Activated T-helper 1 cell treated with anti-CD3 and anti-CD28 coated beads, Interleukin-12 subunit alpha, Interleukin-12 subunit beta, Interleukin-2, Interleukin-4 antibody, amounts not matched to agents 30 ng/mL and 10 ng/mL and 1 ng/mL, durations not matched to agents 14 hours and 24 hours and 36 hours (primary cell): Measurements from ENCODE around the gene SH3TC1. TPM values are rescaled to one million over a fixed set of nuclear protein-coding genes. Genes with fewer than 3 reads are reported as not detected.

Experiments used
- DNase-seq: peaks from one replicate; pipeline ENCODE4 v3.0.0; 2021; ENCODE audit warnings: low spot score
- H3K27ac Mint-ChIP-seq: one replicate; pipeline ENCODE4 v1.8.0; 2021; ENCODE audit warnings: mild to moderate bottlenecking, mixed read lengths
- H3K27me3 Mint-ChIP-seq: one replicate; pipeline ENCODE4 v1.8.0; 2022; ENCODE audit warnings: mild to moderate bottlenecking, moderate library complexity, mixed read lengths; ENCODE audit not compliant: insufficient read depth
- H3K36me3 Mint-ChIP-seq: one replicate; pipeline ENCODE4 v1.8.0; 2021; ENCODE audit warnings: low read depth, mixed read lengths
- H3K4me1 Mint-ChIP-seq: one replicate; pipeline ENCODE4 v1.8.0; 2021; ENCODE audit warnings: low read depth, mixed read lengths
- H3K4me3 Mint-ChIP-seq: one replicate; pipeline ENCODE4 v1.8.0; 2021; ENCODE audit warnings: mild to moderate bottlenecking, moderate library complexity, mixed read lengths
- H3K9me3 Mint-ChIP-seq: one replicate; pipeline ENCODE4 v1.8.0; 2021; ENCODE audit warnings: mixed read lengths
- intact Hi-C: fragments of 100-400 bp; cut with micrococcal nuclease; formaldehyde crosslinking; loops from one replicate; pipeline ENCODE4 v1.15.1; 2024
- total RNA-seq: library from RNA; stranded (reverse); gene quantifications from 2 replicates; pipeline ENCODE4 v1.2.3, GENCODE V29; 2022

The SH3TC1 gene
- total RNA-seq, 1 donor from 2014 or later = 25.4 TPM

DNA sequence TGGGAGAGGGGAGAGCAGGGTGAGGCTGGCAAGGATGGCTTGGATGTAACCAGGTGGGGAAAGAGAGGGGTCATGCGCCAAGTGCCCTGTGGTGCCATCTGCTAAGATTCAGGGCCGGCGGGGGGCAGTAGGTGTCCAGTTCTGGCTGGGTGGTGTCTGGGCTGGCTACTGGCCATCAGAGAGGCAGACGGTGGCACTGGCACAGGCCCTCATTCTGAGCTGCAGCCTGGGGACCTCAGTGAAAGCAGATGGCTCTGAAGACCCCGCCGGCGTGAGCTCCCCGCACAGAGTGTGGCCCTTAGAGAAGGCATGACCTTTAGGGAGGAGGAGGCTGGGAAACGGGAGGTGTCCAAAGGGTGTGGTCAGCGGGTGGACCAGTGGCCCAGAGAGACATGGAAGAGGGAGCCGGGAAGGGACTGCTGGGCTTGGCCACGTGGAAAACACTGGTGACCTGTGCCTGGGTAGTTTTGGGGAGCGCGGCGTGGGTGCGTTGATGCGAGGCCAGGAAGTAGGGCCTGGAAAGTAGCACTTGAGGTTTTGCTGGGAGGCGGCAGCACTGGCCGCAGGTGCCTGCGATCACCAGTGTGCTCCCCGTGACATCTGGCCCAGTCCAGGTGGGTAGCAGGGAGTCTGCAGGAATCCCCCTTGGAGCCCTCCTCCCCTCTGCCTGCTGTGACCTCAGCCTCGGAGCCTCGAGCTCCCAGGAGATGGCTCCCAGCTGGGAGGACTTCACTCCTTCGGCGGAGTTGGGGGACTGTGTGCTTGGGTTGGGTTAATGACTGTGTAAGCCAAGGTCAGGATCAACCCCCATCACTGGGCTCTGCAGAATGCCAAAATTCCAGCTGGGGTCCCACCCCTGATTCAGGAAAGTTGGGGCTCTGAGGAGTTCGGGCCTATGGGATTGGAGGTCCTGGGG is 9.3 kb upstream of the SH3TC1 start:
- Mint-ChIP-seq H3K4me1 (no peaks in the 10 kb centered on the region), H3K9me3 (no peaks in the 10 kb centered on the region), H3K36me3 (no peaks in the 10 kb centered on the region), H3K4me3 (no peak overlapping the region), H3K27me3 (peaks cover 9% of the 10 kb centered on the region), H3K27ac (no peak overlapping the region)
- no peak for DNase-seq
- intact Hi-C loops = no loop called here

DNA sequence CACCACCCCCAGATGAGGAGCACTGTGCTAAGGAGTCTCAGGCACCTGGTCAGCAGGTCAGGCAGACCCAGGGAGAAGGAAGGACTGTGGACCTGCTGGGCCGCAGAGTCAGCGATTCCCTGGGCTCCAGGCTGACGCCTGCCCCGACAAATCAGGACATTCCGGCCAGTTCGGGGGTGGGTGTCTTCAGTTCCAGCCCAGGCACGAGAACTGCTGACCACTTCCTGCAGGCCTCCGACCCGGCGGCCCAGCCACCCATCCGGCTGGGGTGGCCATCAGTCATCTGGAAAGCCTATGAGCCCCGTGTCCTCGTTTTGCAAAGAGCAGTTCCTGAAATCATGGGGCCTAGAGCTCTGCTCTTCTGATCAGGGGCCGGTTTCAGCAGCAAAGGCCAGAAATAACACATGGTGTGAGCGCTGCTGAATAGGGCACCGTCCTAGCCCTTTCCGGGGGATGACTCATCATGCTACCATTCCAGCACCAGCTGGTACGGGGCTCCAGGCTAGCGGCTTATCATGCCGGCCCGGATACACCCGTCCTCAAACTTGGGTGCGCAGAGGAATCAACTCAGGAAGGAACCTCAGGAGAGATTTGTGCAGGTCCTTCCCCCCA is 7.8 kb upstream of the SH3TC1 start:
- intact Hi-C loops = no loop called here
- Mint-ChIP-seq H3K4me3 (no peak overlapping the region), H3K9me3 (no peaks in the 10 kb centered on the region), H3K27me3 (peaks cover 9% of the 10 kb centered on the region), H3K27ac (no peak overlapping the region), H3K4me1 (no peaks in the 10 kb centered on the region), H3K36me3 (no peaks in the 10 kb centered on the region)
- no peak for DNase-seq

DNA sequence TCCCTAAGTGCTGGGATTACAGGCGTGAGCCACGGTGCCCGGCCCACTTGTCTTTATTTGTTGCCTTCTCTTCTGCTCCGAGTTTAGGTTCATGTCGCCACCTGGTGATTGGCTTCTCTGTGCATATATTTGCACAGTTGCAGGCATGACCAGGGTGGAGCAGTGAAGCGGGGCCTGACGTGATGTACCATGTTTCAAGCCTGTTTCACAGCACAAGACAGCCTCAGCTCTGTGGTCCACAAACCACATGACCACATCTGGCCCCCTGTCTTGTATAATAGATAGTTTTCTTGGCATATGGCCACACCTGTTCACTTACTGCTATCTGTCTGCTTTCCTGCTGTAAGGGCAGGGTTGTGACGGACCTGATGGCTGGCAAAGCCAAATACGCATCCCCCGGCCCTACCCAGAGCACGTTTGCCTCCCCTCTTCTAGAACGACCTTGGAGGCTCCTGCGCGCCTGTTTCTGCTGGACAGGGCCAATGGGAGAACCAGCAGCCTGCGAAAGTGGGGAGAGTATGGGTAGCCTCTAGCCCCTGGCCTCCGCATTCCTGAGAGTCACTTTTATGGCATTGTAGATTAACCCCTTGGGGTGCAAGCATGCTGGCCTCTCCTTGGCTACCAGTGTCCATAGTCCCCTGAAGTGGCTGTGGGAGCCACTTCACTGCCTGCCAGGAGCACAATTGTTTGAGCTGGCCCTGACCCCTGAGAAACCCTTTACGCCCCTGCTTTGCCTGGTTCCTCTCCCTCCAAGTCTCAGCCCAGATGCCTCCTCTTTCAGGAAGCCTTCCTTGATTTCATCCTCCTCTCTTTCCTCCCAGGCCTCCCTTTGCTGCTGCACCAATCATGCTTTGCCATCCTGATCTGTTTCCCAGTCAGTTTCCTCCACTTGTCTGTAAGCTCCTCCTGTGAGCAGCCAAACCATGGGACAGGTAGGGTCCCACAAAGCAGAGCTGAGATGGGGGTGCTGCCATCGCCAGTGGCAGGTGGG is 6.0 kb upstream of the SH3TC1 start:
- Mint-ChIP-seq H3K4me1 (peaks cover under 1% of the 10 kb centered on the region), H3K36me3 (no peaks in the 10 kb centered on the region), H3K27ac (no peak overlapping the region), H3K4me3 (no peak overlapping the region), H3K27me3 (peaks cover 10% of the 10 kb centered on the region), H3K9me3 (no peaks in the 10 kb centered on the region)
- intact Hi-C loops = no loop called here
- no peak for DNase-seq

DNA sequence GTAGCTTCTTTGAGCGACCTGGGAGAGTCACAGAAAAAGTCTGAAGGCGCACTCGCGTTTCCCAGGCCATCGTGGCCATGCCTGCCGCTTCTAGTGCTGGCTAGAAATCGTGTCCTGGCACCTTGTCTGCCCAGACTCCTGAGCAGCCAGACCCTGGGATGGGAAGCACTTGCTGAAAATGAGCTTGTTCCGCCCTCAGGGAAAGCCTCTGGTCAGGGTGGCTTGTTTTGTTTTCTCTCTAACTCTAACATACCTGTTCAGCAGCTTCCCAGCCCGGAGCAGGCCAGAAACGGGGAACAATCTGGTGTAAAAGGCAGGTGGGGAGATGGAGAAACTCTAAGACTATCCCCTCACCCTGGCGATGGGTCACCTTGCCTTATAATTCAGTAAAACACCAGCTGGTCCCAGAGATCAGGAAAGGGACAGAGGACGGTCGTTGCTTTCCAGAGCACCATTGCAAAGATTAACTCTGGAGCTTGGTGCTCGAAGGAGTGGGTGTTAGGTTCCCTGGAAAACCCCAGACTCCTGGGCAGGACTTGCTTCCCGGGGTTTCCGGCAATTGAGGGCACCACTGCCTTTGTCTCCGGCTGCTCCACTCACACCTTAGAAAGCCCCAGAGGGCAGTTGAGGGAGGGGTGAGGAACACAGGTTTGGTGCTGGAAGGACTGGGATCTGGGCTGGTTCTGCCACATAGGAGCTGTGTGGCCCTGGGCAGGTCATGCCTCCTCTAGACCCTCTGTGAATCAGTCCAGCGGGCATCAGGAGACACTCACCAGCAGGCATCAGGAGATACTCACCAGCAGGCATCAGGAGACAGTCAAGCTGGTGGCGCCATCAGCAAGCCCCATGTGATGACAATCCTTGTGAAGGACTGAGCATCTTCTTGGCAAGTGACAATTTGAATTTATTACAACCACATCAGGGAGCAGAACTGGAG is 4.5 kb upstream of the SH3TC1 start:
- no peak for DNase-seq
- intact Hi-C loops = no loop called here
- no peak overlapping the region for H3K4me3 Mint-ChIP-seq
- no peaks in the 10 kb centered on the region for H3K9me3 Mint-ChIP-seq
- H3K27ac Mint-ChIP-seq = no peak overlapping the region
- H3K4me1 Mint-ChIP-seq = peaks cover 10% of the 10 kb centered on the region
- H3K36me3 Mint-ChIP-seq = no peaks in the 10 kb centered on the region
- H3K27me3 Mint-ChIP-seq = peaks cover 10% of the 10 kb centered on the region

DNA sequence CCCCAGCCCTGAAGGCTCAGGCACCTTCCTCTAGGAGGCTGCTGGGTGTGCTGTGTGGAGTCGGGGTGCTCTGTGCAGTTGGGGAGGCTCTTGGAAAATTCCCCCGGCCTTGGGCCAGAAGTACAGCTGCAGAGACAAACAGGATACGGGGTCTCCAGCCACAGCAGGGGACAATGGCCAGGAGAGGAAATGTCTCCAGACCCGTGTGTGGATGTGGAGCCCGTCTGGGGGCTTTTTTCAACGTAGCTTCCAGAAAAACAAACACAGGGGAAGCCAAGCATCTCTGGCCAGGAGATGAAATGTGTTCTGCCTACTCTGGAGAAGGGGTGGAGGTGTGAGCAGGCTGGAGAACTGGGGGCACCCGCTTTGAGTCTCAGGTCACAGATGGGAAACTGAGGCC is 3.7 kb upstream of the SH3TC1 start:
- no peak overlapping the region for H3K4me3 Mint-ChIP-seq
- intact Hi-C loops = no loop called here
- H3K27me3 Mint-ChIP-seq = peaks cover 10% of the 10 kb centered on the region
- H3K36me3 Mint-ChIP-seq = no peaks in the 10 kb centered on the region
- DNase-seq = no peak
- no peaks in the 10 kb centered on the region for H3K9me3 Mint-ChIP-seq
- H3K4me1 Mint-ChIP-seq = peaks cover 13% of the 10 kb centered on the region
- no peak overlapping the region for H3K27ac Mint-ChIP-seq

DNA sequence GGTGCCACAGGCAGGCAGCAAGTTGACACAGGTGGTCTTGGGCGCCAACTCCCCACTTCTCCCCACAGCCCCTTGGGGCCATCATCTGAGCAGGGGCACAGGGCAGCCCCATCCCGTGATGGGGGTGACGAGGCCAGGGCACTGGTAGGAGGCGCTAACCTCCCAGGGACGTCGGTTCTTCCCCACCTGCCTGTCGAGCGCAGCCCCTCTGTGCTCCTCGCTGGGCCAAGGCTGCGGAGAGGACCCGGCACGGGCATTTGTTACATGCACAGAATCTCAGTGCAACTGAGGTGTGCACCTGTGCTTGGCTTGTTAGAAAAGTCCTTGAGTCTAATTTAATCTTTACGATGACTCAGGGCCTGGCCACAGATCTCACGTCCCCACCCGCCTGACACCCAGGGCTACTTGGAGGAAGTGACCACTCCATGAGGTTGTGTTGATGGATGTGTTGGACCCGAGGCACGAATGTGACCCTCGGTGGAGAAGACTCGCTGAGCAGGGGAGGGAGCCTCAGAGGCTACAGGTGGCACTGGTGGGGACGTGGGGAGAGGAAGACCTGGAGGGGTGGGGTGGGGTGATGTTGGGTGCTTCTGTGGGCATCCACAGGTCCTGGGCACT is 3.1 kb upstream of the SH3TC1 start:
- intact Hi-C loops = no loop called here
- peaks cover 10% of the 10 kb centered on the region for H3K27me3 Mint-ChIP-seq
- DNase-seq = no peak
- no peak overlapping the region for H3K27ac Mint-ChIP-seq
- no peak overlapping the region for H3K4me3 Mint-ChIP-seq
- H3K9me3 Mint-ChIP-seq = no peaks in the 10 kb centered on the region
- no peaks in the 10 kb centered on the region for H3K36me3 Mint-ChIP-seq
- H3K4me1 Mint-ChIP-seq = peaks cover 19% of the 10 kb centered on the region

DNA sequence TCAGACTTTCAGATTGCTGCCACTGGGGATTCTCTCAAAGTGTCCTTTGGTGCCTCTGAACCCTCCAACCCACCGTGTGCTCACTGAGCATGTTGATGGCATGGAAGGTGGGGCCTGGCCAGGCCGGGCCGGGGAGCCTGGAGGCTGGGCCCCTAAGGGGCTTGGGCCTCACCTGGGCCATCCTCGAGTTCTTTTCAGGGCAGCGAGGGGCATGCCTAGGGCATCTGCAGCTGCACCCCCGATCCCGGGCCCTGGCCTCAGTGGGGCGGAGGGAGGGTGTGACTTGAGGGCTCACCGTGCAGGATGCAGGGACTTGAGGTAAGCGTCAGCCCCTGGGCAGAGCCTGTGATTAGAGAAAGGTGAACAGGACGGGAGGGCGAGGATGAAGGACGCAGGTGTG is 1.6 kb upstream of the SH3TC1 start:
- Mint-ChIP-seq H3K9me3 (no peaks in the 10 kb centered on the region), H3K27ac (no peak overlapping the region), H3K4me1 (peaks cover 30% of the 10 kb centered on the region), H3K4me3 (no peak overlapping the region), H3K27me3 (peaks cover 10% of the 10 kb centered on the region), H3K36me3 (peaks cover 4% of the 10 kb centered on the region)
- DNase-seq = no peak
- intact Hi-C loops = no loop called here

DNA sequence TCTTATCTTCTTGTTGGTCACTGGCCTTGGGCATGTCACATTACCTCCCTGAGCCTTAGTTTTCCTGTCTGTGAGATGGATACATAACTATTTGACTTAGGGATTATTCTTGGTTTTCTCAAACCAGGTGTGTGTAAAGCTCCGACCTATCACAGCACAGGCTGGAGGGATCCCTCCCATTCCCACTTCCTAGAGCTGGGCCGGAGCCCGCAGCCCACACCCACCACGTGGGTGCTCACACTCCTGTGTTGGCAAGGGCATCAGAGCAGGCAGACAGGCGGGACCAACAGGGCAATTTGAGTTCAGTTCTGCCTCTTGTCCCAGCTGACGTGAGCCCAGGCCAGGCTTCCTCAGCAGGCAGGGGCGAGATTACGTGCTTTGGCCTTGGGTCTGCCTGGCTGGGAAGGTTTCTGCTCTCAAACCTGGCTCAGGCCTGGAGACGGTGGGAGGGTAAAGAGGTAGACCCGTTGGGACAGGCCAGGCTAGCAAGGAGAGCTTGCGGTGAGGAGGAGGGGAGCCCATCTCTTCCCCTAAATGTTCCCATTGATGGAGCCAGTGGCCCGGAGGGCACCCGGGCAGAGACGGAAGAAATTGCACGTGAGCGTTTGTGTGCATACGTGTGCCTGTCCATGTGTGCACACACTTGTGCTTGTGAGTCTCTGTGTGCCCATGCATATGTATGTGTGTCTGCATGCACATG is 734 bp upstream of the SH3TC1 start:
- Mint-ChIP-seq H3K36me3 (peaks cover 4% of the 10 kb centered on the region), H3K27ac (peak overlapping the region; percentile 53), H3K27me3 (peaks cover 5% of the 10 kb centered on the region), H3K9me3 (no peaks in the 10 kb centered on the region), H3K4me3 (peak overlapping the region; percentile 89), H3K4me1 (peaks cover 30% of the 10 kb centered on the region)
- no peak for DNase-seq
- intact Hi-C loops = no loop called here

DNA sequence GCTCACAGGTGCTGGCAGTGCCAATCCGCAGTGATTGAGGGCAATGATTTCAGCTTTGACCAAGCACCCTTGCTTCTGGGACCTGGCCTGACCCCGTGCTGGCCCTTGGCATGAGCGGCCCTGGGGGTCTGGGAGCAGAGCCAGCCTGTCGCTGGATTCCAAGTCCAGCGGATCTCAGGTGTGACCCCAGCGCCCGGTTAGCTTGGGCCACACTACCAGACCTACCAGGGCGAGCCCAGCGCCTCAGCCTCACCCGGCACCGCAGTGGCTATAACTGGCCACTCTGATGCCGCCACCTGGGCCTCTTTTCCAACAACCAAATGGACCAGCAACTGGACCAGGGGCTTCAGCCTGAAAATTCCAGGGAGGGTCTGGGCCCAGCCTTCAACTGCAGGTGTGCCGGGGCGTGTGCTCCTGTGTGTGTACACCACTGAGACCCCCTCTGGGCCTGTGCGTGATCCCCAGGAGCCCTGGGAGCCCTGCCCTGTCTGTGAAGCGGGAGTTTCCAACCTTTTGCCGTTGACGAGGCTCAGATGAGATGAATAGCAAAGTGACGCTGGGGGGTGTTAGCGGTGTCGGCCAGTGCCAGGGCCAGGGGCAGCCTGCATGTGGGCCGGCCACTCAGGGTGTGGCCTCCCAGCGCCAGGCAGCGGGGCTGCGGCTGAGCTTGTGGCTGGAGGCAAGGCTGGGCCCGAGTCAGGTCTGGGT is 658 bp downstream of the SH3TC1 start:
- Mint-ChIP-seq H3K27me3 (peaks cover 1% of the 10 kb centered on the region), H3K27ac (peak overlapping the region; percentile 95), H3K4me1 (peaks cover 30% of the 10 kb centered on the region), H3K9me3 (no peaks in the 10 kb centered on the region), H3K36me3 (peaks cover 4% of the 10 kb centered on the region), H3K4me3 (peak overlapping the region; percentile 89)
- DNase-seq = peak; percentile 14
- intact Hi-C loops = loop anchor here (1.0 to 10.0 kb wide), 4 partner anchors 29 to 1915 kb away; partner anchors contain the start of genes ACOX3, TRMT44 and WDR1

DNA sequence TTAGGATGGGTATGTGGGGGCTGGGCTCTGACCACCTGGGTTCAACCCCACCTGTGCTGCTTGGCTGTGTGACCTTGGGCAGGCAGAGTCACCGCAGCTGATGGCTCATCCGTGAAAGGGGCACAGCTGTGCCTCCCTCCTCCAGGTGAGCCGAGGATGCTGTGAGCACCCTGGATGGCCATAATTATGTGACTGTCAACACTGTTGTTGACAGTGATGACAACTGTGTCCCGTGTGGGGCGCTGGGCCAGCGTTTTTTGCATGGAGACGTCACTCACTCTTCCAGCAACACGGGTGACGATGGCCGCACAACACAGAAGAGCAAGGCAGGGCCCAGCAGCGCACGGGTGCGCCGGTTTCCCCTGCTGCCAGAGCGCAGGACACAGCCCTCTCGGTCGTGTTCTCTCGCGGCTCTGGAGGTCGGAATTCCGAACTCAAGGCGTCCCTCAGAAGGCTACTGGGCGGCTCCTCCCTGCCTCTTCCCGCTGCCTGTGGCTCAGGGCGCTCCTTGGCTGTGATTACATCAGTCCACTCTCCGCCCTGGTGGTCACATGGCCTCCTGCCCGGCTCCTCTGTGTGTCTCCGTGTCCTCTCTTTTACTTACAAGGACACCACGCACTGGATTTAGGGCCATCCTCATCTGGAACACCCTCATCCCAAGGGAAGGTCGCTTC is 1.3 kb downstream of the SH3TC1 start:
- intact Hi-C loops = loop anchor here (1.0 to 10.0 kb wide), 3 partner anchors 28 to 1914 kb away; partner anchors contain the start of genes ACOX3, TRMT44 and WDR1
- Mint-ChIP-seq H3K27ac (peak overlapping the region; percentile 95), H3K9me3 (no peaks in the 10 kb centered on the region), H3K4me1 (peaks cover 30% of the 10 kb centered on the region), H3K36me3 (peaks cover 5% of the 10 kb centered on the region), H3K27me3 (peaks cover 1% of the 10 kb centered on the region), H3K4me3 (peak overlapping the region; percentile 89)
- peak; percentile 28 for DNase-seq
